Endothelial cell of umbilical vein (primary cell): ENCODE measurements around the gene FNBP1L.
A peak's percentile ranks its signal among the peaks of the same experiment; 100 is the strongest.

ENCODE experiments used
- CTCF ChIP-seq, 2 donors: IDR thresholded peaks; 1 replicate in 1 of 2; 2 replicates in 1 of 2; pipeline ENCODE4 v1.5.1; 2011; ENCODE audit warnings: low read length in 2 of 2, mild to moderate bottlenecking in 2 of 2, moderate library complexity in 2 of 2, control low read depth in 1 of 2, inconsistent platforms in 1 of 2, low read depth in 1 of 2; ENCODE audit not compliant: insufficient read depth in 1 of 2; ENCODE audit errors: extremely low read depth in 1 of 2
- EZH2 ChIP-seq: IDR thresholded peaks from 2 replicates; pipeline ENCODE4 v1.6.1; 2012; ENCODE audit warnings: borderline replicate concordance, low read depth, mild to moderate bottlenecking, moderate library complexity, low read length, inconsistent platforms; ENCODE audit not compliant: severe bottlenecking
- GATA2 ChIP-seq: IDR thresholded peaks from 2 replicates; pipeline ENCODE4 v1.7.0; 2011; ENCODE audit warnings: low read depth, mild to moderate bottlenecking, moderate library complexity, mixed read lengths, low read length; ENCODE audit not compliant: insufficient read length, insufficient read depth
- JUN ChIP-seq: IDR thresholded peaks from 2 replicates; pipeline ENCODE4 v1.6.1; 2011; ENCODE audit warnings: borderline replicate concordance, low read depth; ENCODE audit not compliant: insufficient read length, insufficient read depth
- MYC ChIP-seq: IDR thresholded peaks from one replicate; pipeline ENCODE4 v1.6.1; 2011; ENCODE audit warnings: mild to moderate bottlenecking, low read depth, low read length
- POLR2A ChIP-seq: IDR thresholded peaks from 2 replicates; pipeline ENCODE4 v1.6.1; 2012; ENCODE audit warnings: low read depth, mild to moderate bottlenecking, control low read depth, low read length
- POLR2AphosphoS5 ChIP-seq: IDR thresholded peaks from 2 replicates; pipeline ENCODE4 v1.6.1; 2012; ENCODE audit warnings: low read depth, mild to moderate bottlenecking, control low read depth, low read length, moderate library complexity; ENCODE audit not compliant: insufficient read depth
- TF ChIP-seq, protein P1 (sequence below): IDR thresholded peaks from 2 replicates; pipeline ENCODE4 v1.6.1; 2011; ENCODE audit not compliant: insufficient read depth, insufficient read length

GRCh38 chr1:93552741-93553455 lies 105.0 kb downstream of the FNBP1L start:
- no peak for TF ChIP-seq CTCF (IDR thresholded peaks at IDR 0.05; ENCODE audit: extremely low read depth in 1 of 2, insufficient read depth in 1 of 2, low read depth in 1 of 2, low read length in 2 of 2)
- TF ChIP-seq POLR2AphosphoS5: no peak
- TF ChIP-seq, protein P1, sequence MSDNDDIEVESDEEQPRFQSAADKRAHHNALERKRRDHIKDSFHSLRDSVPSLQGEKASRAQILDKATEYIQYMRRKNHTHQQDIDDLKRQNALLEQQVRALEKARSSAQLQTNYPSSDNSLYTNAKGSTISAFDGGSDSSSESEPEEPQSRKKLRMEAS: no peak
- no peak for TF ChIP-seq EZH2
- no peak for TF ChIP-seq JUN
- no peak for TF ChIP-seq POLR2A
- TF ChIP-seq GATA2: peak; percentile 29
- TF ChIP-seq MYC: no peak
